NCI-H128 (cell line): ENCODE data around the gene ARHGAP20.

Source experiments
- DNase-seq: peaks from one replicate; lab custom pipeline; 2025; ENCODE audit not compliant: unreplicated experiment; lab: John Stamatoyannopoulos, UW

The ARHGAP20 gene

GRCh38 chr11:110711776-110712658 is at the start of gene ARHGAP20:
Gene ARHGAP20 (minus strand): TSS chr11:110712437. CDS start chr11:110712231, 206 bp downstream.
- DNase-seq: peak; percentile 38

GRCh38 chr11:110761991-110762390 is 49.8 kb upstream of the ARHGAP20 start:
- no peak for DNase-seq

DNA sequence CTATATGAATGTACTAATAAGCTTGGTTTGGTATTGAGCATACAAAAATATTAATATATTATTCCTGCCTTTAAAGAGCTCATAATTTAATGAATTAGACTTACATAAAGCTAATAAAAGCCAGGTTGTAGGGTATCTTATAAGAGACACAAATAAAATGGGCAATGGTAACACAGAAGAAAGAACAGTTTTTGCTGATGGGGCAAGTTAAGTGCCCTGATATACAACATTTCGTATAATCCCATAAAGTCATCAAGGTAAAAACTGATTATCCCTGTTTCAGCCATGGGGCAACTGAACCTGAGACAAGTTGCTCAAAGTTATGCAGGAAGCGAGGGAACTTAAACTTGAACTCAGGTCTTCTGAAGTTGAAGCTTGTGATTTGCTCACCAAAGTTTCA is 48.9 kb upstream of the ARHGAP20 start:
- no peak for DNase-seq

GRCh38 chr11:110759972-110760381 is 47.7 kb upstream of the ARHGAP20 start:
- peak; percentile 34 for DNase-seq

DNA sequence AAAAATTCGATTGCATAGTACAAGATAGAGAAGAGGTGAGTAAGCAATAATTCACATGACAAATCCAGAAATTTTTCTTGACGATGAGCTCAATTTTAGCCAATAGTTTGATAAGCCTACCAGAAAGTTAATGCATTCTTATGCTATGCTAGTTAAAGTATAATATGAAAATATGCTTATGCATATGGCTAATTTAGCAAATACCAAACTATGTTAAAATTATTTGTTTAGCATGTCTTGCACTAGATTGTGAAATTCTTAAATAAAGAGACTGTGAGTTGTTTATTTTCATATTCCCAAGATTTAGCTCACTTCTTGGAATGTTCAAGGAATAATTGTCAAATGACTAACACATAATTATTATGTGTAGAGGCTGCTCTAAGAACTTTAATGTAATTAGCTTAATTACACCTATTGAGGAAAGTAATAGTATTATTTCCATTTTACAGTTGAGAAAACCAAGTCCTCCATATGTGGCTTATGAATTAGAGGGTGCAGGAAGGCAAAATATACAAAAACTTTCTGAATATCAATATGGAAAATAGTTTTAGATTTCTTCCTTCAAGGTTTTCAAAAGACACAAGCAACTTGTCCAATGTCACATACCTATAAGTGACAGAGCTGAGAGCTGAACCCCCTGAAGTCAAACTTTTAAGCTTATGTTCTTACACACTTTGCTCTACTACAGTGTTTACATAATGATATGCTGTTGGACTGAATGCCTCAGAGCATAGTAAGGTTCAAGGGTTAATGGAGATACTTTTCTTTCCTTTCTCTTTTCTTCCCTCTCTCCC is 45.9 kb upstream of the ARHGAP20 start:
- no peak for DNase-seq

DNA sequence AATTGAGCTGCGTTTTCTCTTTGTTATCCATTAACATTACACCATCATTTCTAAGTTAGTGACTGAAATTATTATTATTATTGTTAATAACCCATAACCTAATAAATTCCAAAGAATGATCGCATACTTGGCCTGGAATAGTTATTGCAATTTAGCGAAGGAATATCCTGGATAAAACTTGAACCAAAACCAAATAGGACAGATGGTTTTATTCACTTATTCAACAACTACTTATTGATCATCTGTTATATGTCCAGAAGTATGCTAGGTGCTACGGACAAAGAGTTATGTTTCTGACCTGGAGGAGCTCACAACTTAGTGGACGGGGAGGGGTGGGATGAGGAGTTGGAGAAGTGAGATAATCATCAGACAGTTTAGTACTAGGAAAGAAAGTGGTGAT is 44.8 kb upstream of the ARHGAP20 start:
- DNase-seq: no peak

DNA sequence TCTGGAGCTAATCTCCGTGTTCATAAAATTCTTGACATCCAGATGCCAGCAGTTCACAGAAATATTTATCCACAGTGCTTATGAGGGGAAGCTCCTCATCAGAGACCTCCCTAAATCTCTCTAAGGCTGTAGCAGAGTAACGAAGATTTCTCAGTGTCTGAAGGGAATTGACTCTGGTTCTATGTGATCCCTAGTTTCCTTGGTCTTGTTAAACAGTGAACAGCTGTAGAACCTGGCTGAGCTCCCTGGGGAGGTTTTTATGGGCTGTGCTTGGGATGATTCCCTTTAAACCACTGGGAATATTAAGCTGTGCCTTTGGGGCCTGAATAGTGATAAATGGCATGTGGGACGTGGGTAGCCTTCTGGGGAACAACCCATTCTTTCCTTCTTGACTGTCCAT is 43.7 kb upstream of the ARHGAP20 start:
- DNase-seq: no peak

DNA sequence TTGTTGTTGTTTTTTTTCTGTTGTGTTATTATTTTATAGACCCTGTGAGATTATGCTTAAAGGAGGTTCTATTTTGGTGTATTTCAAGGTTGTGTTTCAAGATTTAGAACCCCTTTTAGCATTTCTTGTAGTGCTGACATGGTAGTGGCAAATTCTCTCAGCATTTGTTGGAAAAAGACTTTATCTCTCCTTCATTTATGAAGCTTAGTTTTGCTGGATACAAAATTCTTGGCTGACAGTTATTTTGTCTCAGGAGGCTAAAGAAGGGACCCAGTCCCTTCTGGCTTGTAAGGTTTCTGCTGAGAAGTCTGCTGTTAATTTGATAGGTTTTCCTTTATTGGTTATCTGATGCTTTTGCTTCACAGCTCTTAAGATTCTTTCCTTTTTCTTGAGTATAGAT is 40.7 kb upstream of the ARHGAP20 start:
- no peak for DNase-seq

DNA sequence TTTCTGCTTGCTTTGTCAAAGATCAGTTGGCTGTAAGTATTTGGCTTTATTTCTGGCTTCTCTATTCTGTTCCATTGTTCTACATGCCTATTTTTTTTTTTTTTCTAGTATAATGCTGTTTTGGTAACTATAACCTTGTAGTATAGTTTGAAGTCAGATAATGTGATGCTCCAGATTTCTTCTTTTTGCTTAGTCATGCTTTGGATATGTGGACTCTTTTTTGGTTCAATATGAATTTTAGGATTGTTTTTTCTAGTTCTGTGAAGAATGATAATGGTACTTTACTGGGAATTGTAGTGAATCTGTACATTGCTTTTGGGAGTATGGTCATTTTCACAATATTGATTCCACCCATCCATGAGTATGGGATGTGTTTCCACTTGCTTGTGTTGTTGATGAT is 37.9 kb upstream of the ARHGAP20 start:
- no peak for DNase-seq

GRCh38 chr11:110747531-110747930 is 35.3 kb upstream of the ARHGAP20 start:
- no peak for DNase-seq

DNA sequence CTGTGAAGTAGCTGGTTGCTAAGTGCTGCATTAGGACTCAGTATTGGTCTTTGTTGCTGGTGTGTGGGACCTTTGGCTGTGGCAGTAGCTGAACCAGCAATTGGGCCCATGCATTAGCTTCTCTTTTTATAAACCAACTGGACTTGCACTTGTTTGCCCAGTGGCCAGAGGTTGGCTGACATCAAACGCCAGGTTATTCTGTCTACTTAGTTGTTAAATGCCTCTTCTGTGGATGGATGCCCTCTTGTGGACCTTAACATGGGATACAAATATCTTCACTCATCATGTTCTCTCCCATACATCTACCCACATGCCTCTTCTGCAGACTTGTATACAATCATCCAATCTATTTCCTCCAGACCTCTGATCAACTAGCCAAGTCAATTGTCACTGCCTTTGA is 26.4 kb upstream of the ARHGAP20 start:
- DNase-seq: no peak

DNA sequence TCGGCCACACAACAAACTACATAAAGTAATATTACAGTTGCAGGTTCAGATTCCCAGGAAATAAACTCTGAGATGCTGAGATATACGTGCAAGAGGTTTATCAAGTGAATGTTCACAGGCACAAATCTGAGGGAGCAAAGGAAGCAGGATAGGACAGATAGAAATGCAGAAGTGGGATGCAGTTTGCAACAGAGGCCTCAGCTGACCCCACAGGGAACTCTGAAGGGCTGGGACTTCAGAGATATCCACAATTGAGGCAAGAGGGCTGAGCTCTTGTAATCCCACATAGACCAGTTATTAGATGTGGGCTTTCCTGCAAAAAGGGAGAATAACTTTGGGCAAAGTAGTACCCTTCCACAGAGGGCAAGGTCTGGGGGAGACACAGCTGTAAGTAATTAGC is 25.4 kb upstream of the ARHGAP20 start:
- DNase-seq: no peak

GRCh38 chr11:110736171-110736553 is 23.9 kb upstream of the ARHGAP20 start:
- DNase-seq: no peak

GRCh38 chr11:110735455-110736170 is 23.4 kb upstream of the ARHGAP20 start:
- DNase-seq: no peak

GRCh38 chr11:110734790-110735189 is 22.6 kb upstream of the ARHGAP20 start:
- no peak for DNase-seq

DNA sequence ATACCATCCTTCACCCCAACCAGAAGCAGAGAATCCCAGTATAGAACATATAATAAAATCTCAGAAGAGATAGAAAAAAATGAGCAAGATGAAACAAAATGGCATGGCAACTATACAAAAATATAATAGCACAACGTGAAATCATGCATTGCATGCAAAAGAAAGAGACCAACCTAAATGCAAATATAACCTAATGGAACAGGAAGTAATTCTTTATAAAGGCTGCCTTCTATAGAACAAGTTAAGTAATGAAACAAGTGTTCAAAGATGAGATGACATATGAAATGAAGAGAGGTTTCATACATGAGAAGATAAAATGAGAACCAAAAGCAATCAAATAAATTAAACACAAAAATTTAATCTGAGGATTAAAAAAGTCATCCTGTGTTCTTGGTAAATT is 18.5 kb upstream of the ARHGAP20 start:
- DNase-seq: no peak

GRCh38 chr11:110728883-110729282 is 16.6 kb upstream of the ARHGAP20 start:
- no peak for DNase-seq

DNA sequence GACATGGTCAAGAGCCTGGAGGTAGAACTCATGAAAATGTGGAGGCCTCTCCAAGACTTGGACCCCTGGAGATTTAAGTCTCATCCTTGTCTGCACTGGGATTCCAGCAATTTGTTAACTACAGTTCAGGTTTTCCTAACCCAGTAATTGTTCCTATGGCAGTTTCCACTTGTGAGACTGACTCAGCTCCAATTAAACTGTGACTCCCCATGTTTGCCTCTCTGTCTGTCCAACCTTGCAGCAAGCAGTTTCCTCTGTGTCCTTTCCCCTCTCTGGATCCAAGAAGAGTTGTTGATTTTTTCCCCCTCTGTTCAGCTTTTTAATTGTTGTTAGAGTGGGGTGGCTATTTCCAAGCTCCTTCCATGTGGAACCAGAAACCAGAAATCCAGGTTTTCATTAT is 16.2 kb upstream of the ARHGAP20 start:
- no peak for DNase-seq

DNA sequence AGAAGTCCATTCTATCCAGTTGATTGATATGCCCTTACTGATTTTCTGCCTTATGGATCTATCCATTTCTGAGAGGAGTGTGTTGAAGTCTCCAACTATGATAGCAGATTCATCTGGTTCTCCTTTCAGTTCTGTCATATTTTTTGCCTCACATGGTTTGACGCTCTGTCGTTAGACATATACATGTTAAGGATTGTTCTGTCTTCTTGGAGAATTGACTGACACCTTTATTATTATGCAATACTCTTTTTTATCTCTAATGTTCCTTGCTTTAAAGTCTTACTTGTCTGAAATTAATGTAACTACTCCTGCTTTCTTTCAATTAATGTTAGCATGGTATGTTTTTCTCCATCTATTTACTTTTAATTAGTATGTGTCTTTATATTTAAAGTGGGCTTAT is 12.1 kb upstream of the ARHGAP20 start:
- DNase-seq: no peak

- DNase-seq: no peak
Measured at GRCh38 chr11:110720431-110721275, 8.4 kb upstream of the ARHGAP20 start.

DNA sequence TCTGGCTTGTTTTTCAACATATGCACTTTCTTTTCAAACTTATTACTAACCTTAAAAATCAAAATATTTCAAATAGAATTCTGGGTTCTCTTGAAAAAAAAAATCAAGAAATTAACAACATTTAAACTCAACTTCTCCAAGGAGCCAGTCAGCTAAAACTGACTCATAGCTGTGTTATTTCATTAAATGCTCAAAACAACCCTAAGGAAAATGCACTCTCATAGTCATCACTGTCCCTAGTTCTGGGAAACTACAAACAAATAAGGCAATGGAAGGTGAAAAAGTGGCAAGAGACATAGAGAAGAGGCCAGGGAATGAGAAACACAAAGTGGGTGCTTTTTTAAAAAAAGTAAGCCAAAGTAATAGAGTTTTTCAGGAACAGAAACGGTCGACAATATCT is 4.1 kb upstream of the ARHGAP20 start:
- DNase-seq: no peak
